HG03442 (cell line): ENCODE measurements around the gene PRRC2B.
A peak's percentile ranks its signal among the peaks of the same experiment; 100 is the strongest.
"Not testable (repeated sequence)": the region's sequence is repeated elsewhere in the genome, so short reads cannot be mapped to it uniquely, and the experiment has no call there.

ENCODE experiments used
- ATAC-seq: cut with Tn5 transposase; IDR thresholded peaks from one replicate; pipeline ENCODE4 v1.9.1; 2021; ENCODE audit warnings: mild to moderate bottlenecking, moderate library complexity; ENCODE audit not compliant: unreplicated experiment

The PRRC2B gene

GRCh38 chr9:131529597-131530545 lies 136.0 kb downstream of the PRRC2B start:
- no peak for ATAC-seq

GRCh38 chr9:131530546-131530919 lies 136.6 kb downstream of the PRRC2B start:
- ATAC-seq, result peak; percentile 23

- ATAC-seq, result peak; percentile 88
Measured at GRCh38 chr9:131530920-131531832, 137.3 kb downstream of the PRRC2B start, which contains the start of gene UCK1. Gene UCK1, minus strand, starts transcription at chr9:131531263. Its CDS starts 89 bp downstream, at chr9:131531174.

- ATAC-seq, result no peak
Measured at GRCh38 chr9:131534721-131535237, 140.9 kb downstream of the PRRC2B start.

- no peak for ATAC-seq
Measured at GRCh38 chr9:131537946-131538345, 144.1 kb downstream of the PRRC2B start.

GRCh38 chr9:131539223-131539923 lies 145.5 kb downstream of the PRRC2B start:
- ATAC-seq, result no peak

- ATAC-seq, result no peak
Measured at GRCh38 chr9:131543141-131543540, 149.3 kb downstream of the PRRC2B start.

- no peak for ATAC-seq
Measured at GRCh38 chr9:131545003-131545785, 151.3 kb downstream of the PRRC2B start, which contains the start of gene PRRT1B. Gene PRRT1B, plus strand, starts transcription at chr9:131545523. Its CDS starts 93 bp downstream, at chr9:131545616.

GRCh38 chr9:131545786-131546335 lies 152.0 kb downstream of the PRRC2B start:
- no peak for ATAC-seq

- ATAC-seq, result no peak
Measured at GRCh38 chr9:131546336-131547084, 152.6 kb downstream of the PRRC2B start.

GRCh38 chr9:131549186-131549585 lies 155.3 kb downstream of the PRRC2B start:
- ATAC-seq, result not testable (repeated sequence)
